Left ventricle myocardium superior (tissue), 1 donor: ENCODE results near the gene POLL. TPM values are rescaled to one million over a fixed set of nuclear protein-coding genes. Genes with fewer than 3 reads are reported as not detected.
"Not testable (repeated sequence)": the region's sequence is repeated elsewhere in the genome, so short reads cannot be mapped to it uniquely, and the experiment has no call there.

Experiments used
- ATAC-seq: fragments of 200-7000 bp; cut with Tn5 transposase; one replicate; pipeline ENCODE4 v1.9.1; 2020; ENCODE audit warnings: mild to moderate bottlenecking, moderate library complexity
- DNase-seq: peaks from one replicate; pipeline ENCODE4 v3.0.0-alpha.2; 2020
- intact Hi-C: fragments of 100-400 bp; cut with micrococcal nuclease; formaldehyde crosslinking; loops from one replicate; pipeline ENCODE4 v1.11.0; 2022
- total RNA-seq: library from RNA; stranded (reverse); fragmentation: NEBNext Ultra II Directional; extraction: Animal tissue kit (Norgen Biotek cat#: 25700); gene quantifications from one replicate; pipeline ENCODE4 v1.2.1, GENCODE V29; 2021
- donor health status: DM: no; HTN: yes; CAD: no; lungs with severe emphysema.

Gene POLL
- total RNA-seq, 1 donor from 2014 or later, result 20.1 TPM

- ATAC-seq (no peak), DNase-seq (no peak)
- intact Hi-C loops, result no loop called here
Measured at GRCh38 chr10:101612872-101613271, 24.8 kb upstream of the POLL start.

GRCh38 chr10:101612086-101612485 is 24.0 kb upstream of the POLL start:
- intact Hi-C loops, result no loop called here
- DNase-seq (no peak), ATAC-seq (no peak)

GRCh38 chr10:101611096-101611905 is 23.2 kb upstream of the POLL start:
- intact Hi-C loops, result no loop called here
- peak; percentile 19 for ATAC-seq
- DNase-seq, result no peak

- ATAC-seq (no peak), DNase-seq (no peak)
- intact Hi-C loops, result loop anchor here (10.0 kb wide), 1 partner anchor 165 kb away; the partner anchor contains the start of gene FGF8
Measured at GRCh38 chr10:101609481-101609880, 21.4 kb upstream of the POLL start.

GRCh38 chr10:101607124-101607523 is 19.1 kb upstream of the POLL start:
- ATAC-seq (no peak), DNase-seq (no peak)
- intact Hi-C loops, result loop anchor here (10.0 kb wide), 1 partner anchor 168 kb away; the partner anchor contains the start of gene FGF8

GRCh38 chr10:101602761-101603398 is 14.8 kb upstream of the POLL start:
- DNase-seq (peak; percentile 83), ATAC-seq (peak; percentile 83)
- intact Hi-C loops, result loop anchor here (10.0 kb wide), 1 partner anchor 172 kb away; the partner anchor contains the start of gene FGF8

GRCh38 chr10:101601541-101601940 is 13.5 kb upstream of the POLL start:
- DNase-seq (peak; percentile 71), ATAC-seq (peak; percentile 85)
- intact Hi-C loops, result loop anchor here (10.0 kb wide), 1 partner anchor 173 kb away; the partner anchor contains the start of gene FGF8

- DNase-seq, result no peak
- intact Hi-C loops, result no loop called here
Measured at GRCh38 chr10:101597091-101597900, 9.2 kb upstream of the POLL start.

GRCh38 chr10:101595591-101596433 is 7.8 kb upstream of the POLL start:
- peak; percentile 72 for ATAC-seq
- intact Hi-C loops, result no loop called here
- no peak for DNase-seq

More at GRCh38 chr10:101597091-101597900, 9.2 kb upstream of the POLL start:
- no peak for ATAC-seq

GRCh38 chr10:101593331-101593730 is 5.3 kb upstream of the POLL start:
- intact Hi-C loops, DNase-seq, ATAC-seq: not testable (repeated sequence)

GRCh38 chr10:101588879-101589278 is 822 bp upstream of the POLL start:
- no peak for ATAC-seq
- DNase-seq, result no peak
- intact Hi-C loops, result no loop called here

- no peak for DNase-seq
- ATAC-seq, result no peak
- intact Hi-C loops, result no loop called here
Measured at GRCh38 chr10:101585841-101586240, 2.2 kb downstream of the POLL start.

- ATAC-seq (no peak), DNase-seq (no peak)
- intact Hi-C loops, result no loop called here
Measured at GRCh38 chr10:101580486-101581399, 7.3 kb downstream of the POLL start.

GRCh38 chr10:101579516-101579870 is 8.6 kb downstream of the POLL start:
- intact Hi-C loops, result no loop called here
- ATAC-seq (no peak), DNase-seq (no peak)

GRCh38 chr10:101578803-101579515 is 9.1 kb downstream of the POLL start:
- no peak for ATAC-seq
- DNase-seq, result no peak
- intact Hi-C loops, result no loop called here

- intact Hi-C loops, result no loop called here
- ATAC-seq (no peak), DNase-seq (no peak)
Measured at GRCh38 chr10:101578192-101578591, 9.9 kb downstream of the POLL start.
